Epithelial cell of esophagus (primary cell): Measurements from ENCODE around the gene ADAMTSL3.
"Not testable (repeated sequence)": the region's sequence is repeated elsewhere in the genome, so short reads cannot be mapped to it uniquely, and the experiment has no call there.

Experiments
- DNase-seq: peaks from one replicate; pipeline ENCODE4 v3.0.0; 2010; ENCODE audit warnings: low read depth
- H3K4me3 ChIP-seq: 2 replicates; pipeline ENCODE4 v1.5.1; 2011; ENCODE audit warnings: mild to moderate bottlenecking, low read length, control low read depth
- TF ChIP-seq, protein P1 (sequence below): IDR thresholded peaks from 2 replicates; pipeline ENCODE4 v1.5.1; 2011; ENCODE audit warnings: low read depth, mild to moderate bottlenecking, low read length, control low read depth, inconsistent platforms; ENCODE audit not compliant: insufficient read depth; ENCODE audit errors: missing control alignments

Gene ADAMTSL3

DNA sequence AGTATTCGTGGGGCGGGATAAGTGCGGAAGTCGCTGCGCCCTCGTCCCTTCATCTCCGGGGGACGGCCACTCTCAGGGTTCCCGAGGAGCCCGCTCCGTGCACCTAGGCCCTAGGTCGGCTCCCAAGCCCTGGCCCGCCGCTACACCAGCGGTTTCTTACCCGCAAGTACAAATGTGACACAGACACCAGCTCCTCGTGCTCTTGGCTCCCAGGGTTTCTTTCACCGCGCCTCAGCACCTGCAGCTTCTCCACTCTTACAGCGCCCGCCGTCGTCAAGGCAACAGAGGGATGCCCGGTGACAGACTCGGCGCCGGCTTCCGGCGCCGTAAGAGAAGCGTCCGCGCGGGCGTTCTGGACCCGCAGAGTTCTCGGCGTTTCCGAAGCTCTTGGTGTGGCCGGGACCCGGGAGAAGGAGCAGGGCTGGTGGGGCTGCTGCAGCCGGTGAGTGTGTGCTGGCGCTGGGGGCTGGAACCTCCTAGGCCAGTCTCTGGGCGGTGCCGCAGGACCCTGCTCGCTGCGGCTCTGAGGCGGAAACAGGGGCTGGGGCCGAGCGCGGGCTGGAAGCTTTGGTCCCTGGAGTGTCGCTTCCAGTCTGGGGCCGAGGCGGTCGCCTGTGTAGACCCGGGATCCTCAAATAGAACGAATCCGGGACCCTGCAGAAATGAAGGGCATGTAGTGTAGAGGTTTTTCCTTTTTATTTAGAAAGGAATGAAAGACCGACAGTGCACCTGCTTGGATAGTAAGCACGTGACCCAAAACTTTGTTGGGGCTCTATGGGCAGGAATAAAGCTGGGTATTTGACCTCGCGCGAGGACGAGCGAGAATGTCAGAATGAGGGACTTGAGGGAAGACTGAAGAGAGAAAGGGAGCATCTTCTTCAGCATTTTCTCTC lies 426.2 kb downstream of the ADAMTSL3 start:
- H3K4me3 ChIP-seq, result peak overlapping the region; percentile 47
- DNase-seq, result peak; percentile 44
- TF ChIP-seq, protein P1, sequence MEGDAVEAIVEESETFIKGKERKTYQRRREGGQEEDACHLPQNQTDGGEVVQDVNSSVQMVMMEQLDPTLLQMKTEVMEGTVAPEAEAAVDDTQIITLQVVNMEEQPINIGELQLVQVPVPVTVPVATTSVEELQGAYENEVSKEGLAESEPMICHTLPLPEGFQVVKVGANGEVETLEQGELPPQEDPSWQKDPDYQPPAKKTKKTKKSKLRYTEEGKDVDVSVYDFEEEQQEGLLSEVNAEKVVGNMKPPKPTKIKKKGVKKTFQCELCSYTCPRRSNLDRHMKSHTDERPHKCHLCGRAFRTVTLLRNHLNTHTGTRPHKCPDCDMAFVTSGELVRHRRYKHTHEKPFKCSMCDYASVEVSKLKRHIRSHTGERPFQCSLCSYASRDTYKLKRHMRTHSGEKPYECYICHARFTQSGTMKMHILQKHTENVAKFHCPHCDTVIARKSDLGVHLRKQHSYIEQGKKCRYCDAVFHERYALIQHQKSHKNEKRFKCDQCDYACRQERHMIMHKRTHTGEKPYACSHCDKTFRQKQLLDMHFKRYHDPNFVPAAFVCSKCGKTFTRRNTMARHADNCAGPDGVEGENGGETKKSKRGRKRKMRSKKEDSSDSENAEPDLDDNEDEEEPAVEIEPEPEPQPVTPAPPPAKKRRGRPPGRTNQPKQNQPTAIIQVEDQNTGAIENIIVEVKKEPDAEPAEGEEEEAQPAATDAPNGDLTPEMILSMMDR, result no peak

DNA sequence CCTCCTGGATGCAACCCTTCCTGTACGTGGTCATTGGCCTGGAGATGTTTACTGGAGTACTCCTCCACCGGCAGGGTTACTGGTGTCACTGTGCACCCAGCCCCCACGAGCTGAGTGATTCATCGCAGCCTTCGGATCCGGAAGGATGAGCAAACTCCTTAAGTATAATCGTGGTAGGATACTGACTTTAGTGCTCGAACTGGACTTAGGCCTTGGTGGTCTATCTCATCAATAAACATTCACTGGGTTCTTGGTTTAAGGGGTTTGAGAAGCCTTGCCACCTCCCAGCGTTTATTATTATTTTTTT lies 426.8 kb downstream of the ADAMTSL3 start:
- DNase-seq, result peak; percentile 66
- not testable (repeated sequence) for H3K4me3 ChIP-seq

DNA sequence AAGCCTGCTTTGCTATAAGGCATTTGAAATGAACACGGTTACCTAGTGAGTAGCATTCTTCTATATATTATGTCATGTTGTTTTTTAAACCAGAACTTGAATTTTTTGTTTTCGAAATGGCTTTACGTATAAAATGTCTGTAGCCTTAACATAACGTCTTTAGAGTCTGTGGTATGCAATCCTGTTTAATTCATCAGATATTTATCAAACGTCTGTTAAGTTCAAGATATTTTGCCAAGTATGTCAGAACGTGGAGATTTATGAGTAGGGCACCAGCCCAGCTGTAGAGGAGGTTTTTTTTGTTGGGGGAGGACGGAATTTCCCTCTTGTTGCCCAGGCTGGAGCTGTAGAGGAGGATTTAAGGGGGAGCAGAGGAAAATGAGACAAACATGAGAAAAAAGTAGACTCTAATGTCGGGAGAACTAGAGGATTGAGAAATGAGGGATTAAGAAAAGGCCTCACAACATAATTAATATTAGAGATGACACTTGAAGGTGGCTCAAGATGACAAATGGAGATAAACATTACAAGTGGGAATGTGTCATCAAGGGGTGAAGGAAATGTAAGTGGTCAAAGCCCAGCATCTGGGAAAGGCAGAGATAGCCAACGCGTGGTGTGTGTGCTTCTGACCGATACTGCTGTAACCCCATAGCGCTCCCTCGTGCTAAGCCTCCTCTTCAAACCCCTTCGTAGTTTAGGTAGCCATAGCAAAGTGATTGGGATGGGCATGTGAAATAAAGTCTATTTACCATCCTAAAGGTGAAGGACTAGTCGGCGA lies 427.7 kb downstream of the ADAMTSL3 start:
- TF ChIP-seq, protein P1, result no peak
- no peak for DNase-seq
- no peak overlapping the region for H3K4me3 ChIP-seq

DNA sequence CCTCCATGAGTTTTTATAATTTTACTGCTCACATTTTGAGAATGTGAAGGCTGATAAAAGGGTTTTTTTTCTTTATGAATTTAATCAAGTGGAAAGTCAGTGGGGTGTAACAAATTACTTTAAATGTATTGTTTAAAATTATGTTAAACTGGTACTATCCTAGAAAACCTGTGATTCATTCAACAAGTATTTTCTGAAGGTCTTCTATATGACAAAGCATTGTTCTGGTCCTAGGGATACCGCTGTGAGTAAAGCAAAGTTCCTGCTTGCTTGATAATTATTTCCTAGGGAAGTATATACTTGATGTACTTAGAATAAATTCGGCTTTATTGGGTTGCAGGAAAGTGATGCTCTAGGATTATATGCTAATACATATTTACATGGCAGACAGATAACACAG lies 428.8 kb downstream of the ADAMTSL3 start:
- peak; percentile 29 for DNase-seq
- TF ChIP-seq, protein P1, result no peak
- H3K4me3 ChIP-seq, result no peak overlapping the region

DNA sequence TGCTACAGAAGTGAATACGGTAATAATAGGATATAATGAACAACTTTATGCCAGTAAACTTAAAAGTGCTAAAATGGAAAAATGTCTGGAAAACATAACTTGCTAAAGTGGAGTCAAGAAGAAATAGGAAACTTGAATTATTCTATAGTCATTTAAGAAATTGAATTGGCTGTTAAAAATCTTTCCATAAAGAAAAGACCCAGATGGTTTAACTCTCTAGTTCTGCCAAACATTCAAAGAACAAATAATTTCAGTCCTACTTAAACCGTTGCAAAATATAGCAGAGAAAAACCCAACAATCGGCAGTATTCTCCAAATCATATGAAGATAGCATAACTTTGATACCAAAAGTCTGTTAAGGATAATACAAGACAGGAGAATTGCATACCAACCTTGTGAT lies 432.1 kb downstream of the ADAMTSL3 start:
- DNase-seq, H3K4me3 ChIP-seq: not testable (repeated sequence)
